IMR-90 (cell line): ENCODE measurements around the gene PTGS1. TPM values are rescaled to one million over a fixed set of nuclear protein-coding genes. Genes with fewer than 3 reads are reported as not detected.
"Not testable (repeated sequence)": the region's sequence is repeated elsewhere in the genome, so short reads cannot be mapped to it uniquely, and the experiment has no call there.

ENCODE experiments used
- ATAC-seq: fragments of 200-7000 bp; cut with Tn5 transposase; 2 replicates; pipeline ENCODE4 v1.9.1; 2020; ENCODE audit warnings: low read depth, mild to moderate bottlenecking, moderate library complexity
- BruUV-seq: library from RNA; stranded (reverse); fragments of 400-500 nt; replicated peaks from 2 replicates; lab custom pipeline; 2021; lab: Mats Ljungman, UMichigan
- CTCF ChIA-PET: fragments of 300-600 bp; formaldehyde crosslinking; extraction: SDS; loops from one replicate; lab custom pipeline; 2021; ENCODE audit warnings: antibody characterized with exemption; lab: Yijun Ruan, JAX
- POLR2A ChIA-PET: fragments of 300-600 bp; sonication (Branson Sonifier 250); formaldehyde crosslinking; loops from one replicate; lab custom pipeline; 2022; ENCODE audit warnings: antibody characterized with exemption; ENCODE audit not compliant: unreplicated experiment; lab: Charles Lee
- DNase-seq: peaks from one replicate; pipeline ENCODE4 v3.0.0; 2013
- H2AFZ ChIP-seq: replicated peaks from 2 replicates; pipeline ENCODE3; 2013; ENCODE audit warnings: low read length, mild to moderate bottlenecking; ENCODE audit not compliant: poor library complexity
- H2AK5ac ChIP-seq: 2 replicates; pipeline ENCODE4 v1.6.1; 2013; ENCODE audit warnings: low read depth, low read length, inconsistent platforms
- H2AK9ac ChIP-seq: replicated peaks from 2 replicates; pipeline ENCODE3; 2013; ENCODE audit warnings: mild to moderate bottlenecking, low read depth, low read length, moderate library complexity; ENCODE audit not compliant: poor library complexity
- H2BK120ac ChIP-seq: 2 replicates; pipeline ENCODE4 v1.6.1; 2013; ENCODE audit warnings: low read depth, low read length, inconsistent platforms
- H2BK15ac ChIP-seq: 3 replicates; pipeline ENCODE4 v1.6.1; 2013; ENCODE audit warnings: low read depth, low read length, inconsistent platforms
- H2BK20ac ChIP-seq: 2 replicates; pipeline ENCODE4 v1.6.1; 2013; ENCODE audit warnings: low read depth, mild to moderate bottlenecking, inconsistent platforms, low read length, moderate library complexity
- H2BK5ac ChIP-seq: 2 replicates; pipeline ENCODE4 v1.6.1; 2013; ENCODE audit warnings: mild to moderate bottlenecking, low read depth, low read length, inconsistent platforms; ENCODE audit not compliant: poor library complexity, severe bottlenecking
- H3K14ac ChIP-seq: replicated peaks from 2 replicates; pipeline ENCODE4 v1.6.1; 2013; ENCODE audit warnings: low read depth, low read length, inconsistent platforms
- H3K18ac ChIP-seq: 2 replicates; pipeline ENCODE4 v1.6.1; 2013; ENCODE audit warnings: low read depth, low read length, control low read depth
- H3K23ac ChIP-seq: 2 replicates; pipeline ENCODE4 v1.6.1; 2013; ENCODE audit warnings: low read depth, low read length, inconsistent platforms
- H3K27ac ChIP-seq: 2 replicates; pipeline ENCODE4 v1.5.1; 2013; ENCODE audit warnings: mild to moderate bottlenecking, control low read depth, low read length; ENCODE audit not compliant: insufficient read depth
- H3K27me3 ChIP-seq: 2 replicates; pipeline ENCODE4 v1.6.1; 2013; ENCODE audit warnings: low read length; ENCODE audit not compliant: control insufficient read depth, insufficient read depth
- H3K36me3 ChIP-seq: 2 replicates; pipeline ENCODE4 v1.6.1; 2013; ENCODE audit warnings: low read length, mixed read lengths; ENCODE audit not compliant: control insufficient read depth, insufficient read depth
- H3K4ac ChIP-seq: 2 replicates; pipeline ENCODE4 v1.6.1; 2013; ENCODE audit warnings: low read depth, low read length, inconsistent platforms
- H3K4me1 ChIP-seq: 2 replicates; pipeline ENCODE4 v1.6.1; 2013; ENCODE audit warnings: low read length, mixed read lengths; ENCODE audit not compliant: control insufficient read depth, insufficient read depth
- H3K4me2 ChIP-seq: 2 replicates; pipeline ENCODE4 v1.6.1; 2013; ENCODE audit warnings: low read depth, mild to moderate bottlenecking, control low read depth, low read length, moderate library complexity
- H3K4me3 ChIP-seq: 2 replicates; pipeline ENCODE4 v1.5.1; 2013; ENCODE audit warnings: low read depth, mild to moderate bottlenecking, control low read depth, low read length, moderate library complexity; ENCODE audit not compliant: insufficient read depth
- H3K56ac ChIP-seq: 2 replicates; pipeline ENCODE4 v1.6.1; 2013; ENCODE audit warnings: low read length, inconsistent platforms; ENCODE audit not compliant: insufficient read depth; ENCODE audit errors: extremely low read depth
- H3K79me1 ChIP-seq, 2 experiments: 2 replicates each; pipeline ENCODE4 v1.6.1; 2013; ENCODE audit warnings: low read length in 2 of 2, inconsistent platforms in 1 of 2, low read depth in 1 of 2
- H3K9ac ChIP-seq: 2 replicates; pipeline ENCODE4 v1.6.1; 2013; ENCODE audit warnings: low read depth, low read length, control low read depth
- H3K9me1 ChIP-seq: 2 replicates; pipeline ENCODE4 v1.6.1; 2013; ENCODE audit warnings: low read length, inconsistent platforms; ENCODE audit not compliant: insufficient read depth
- H3K9me3 ChIP-seq: 2 replicates; pipeline ENCODE4 v1.6.1; 2013; ENCODE audit warnings: low read length; ENCODE audit not compliant: control insufficient read depth, insufficient read depth
- H4K20me1 ChIP-seq: 2 replicates; pipeline ENCODE4 v1.6.1; 2013; ENCODE audit warnings: low read length, inconsistent platforms; ENCODE audit not compliant: insufficient read depth
- H4K5ac ChIP-seq: 2 replicates; pipeline ENCODE4 v1.6.1; 2013; ENCODE audit warnings: mild to moderate bottlenecking, low read depth, low read length, control low read depth
- H4K8ac ChIP-seq, 2 experiments: 2 replicates each; pipeline ENCODE4 v1.6.1; 2013; ENCODE audit warnings: low read depth in 2 of 2, low read length in 2 of 2, control low read depth in 1 of 2, inconsistent platforms in 1 of 2
- H4K91ac ChIP-seq: 2 replicates; pipeline ENCODE4 v1.6.1; 2013; ENCODE audit warnings: low read depth, low read length, inconsistent platforms; ENCODE audit not compliant: insufficient read depth
- FOS ChIP-seq: fragments of 150-350 bp; IDR thresholded peaks from 2 replicates; pipeline ENCODE4 v1.6.1; 2016; ENCODE audit warnings: low read depth, low read length
- SMC3 ChIP-seq: fragments of 150-350 bp; IDR thresholded peaks from 2 replicates; pipeline ENCODE4 v1.6.1; 2016; ENCODE audit warnings: low read depth, mild to moderate bottlenecking, antibody characterized with exemption, low read length, moderate library complexity
- WGBS, 2 experiments: methylation state at CpG; one replicate each; pipeline versions ENCODE4 v1.1.5 to v1.1.7; 2013; ENCODE audit warnings: missing lambda C conversion rate in 2 of 2; ENCODE audit not compliant: insufficient read length in 1 of 2; ENCODE audit errors: extremely low coverage in 2 of 2; 5-methylcytosine and 5-hydroxymethylcytosine counted together
- dilution Hi-C: fragments of 300-500 bp; cut with HindIII; formaldehyde crosslinking; loops from one replicate; pipeline ENCODE4 v1.14.3; 2018; ENCODE audit warnings: low sequenced_read_pairs; ENCODE audit not compliant: unreplicated experiment
- in situ Hi-C: fragments of 300-500 bp; cut with MboI; formaldehyde crosslinking; loops from 3 replicates; pipeline ENCODE4 v1.14.3; 2019; ENCODE audit warnings: low sequenced_read_pairs, inconsistent platforms, mixed read lengths
- intact Hi-C: fragments of 100-400 bp; cut with micrococcal nuclease; formaldehyde crosslinking; loops from 2 replicates; pipeline ENCODE4 v1.10.0; 2022
- polyA plus RNA-seq, 3 experiments: library from polyadenylated mRNA; depleted of rRNA; stranded (reverse); fragments of >200 nt; gene quantifications; 2 replicates each; pipeline ENCODE4 v1.2.3, GENCODE V29; 2012; ENCODE audit warnings: low replicate concordance in 1 of 3
- total RNA-seq: library from RNA; depleted of rRNA; stranded (reverse); fragments of >200 nt; gene quantifications from 2 replicates; pipeline ENCODE4 v1.2.3, GENCODE V29; 2012
- TF ChIP-seq, protein P1 (sequence below): conservative IDR thresholded peaks from 2 replicates; pipeline ENCODE4 v1.5.1; 2012; ENCODE audit warnings: mild to moderate bottlenecking, low read depth, low read length, improper control_type of control experiment
- TF ChIP-seq, protein P2 (sequence below): fragments of 150-350 bp; IDR thresholded peaks from 2 replicates; pipeline ENCODE4 v1.6.1; 2017; ENCODE audit warnings: mild to moderate bottlenecking, antibody characterized with exemption, low read length, low read depth

The PTGS1 gene
- total and polyA plus RNA-seq, 2 of the 4 experiments (the other 2 are of a cell fraction) = 24.7 to 38.3 TPM

- H3K27ac ChIP-seq = no peak overlapping the region
- H3K4ac ChIP-seq = no peak overlapping the region
- H2AFZ ChIP-seq = no peak overlapping the region
- no peak overlapping the region for H2AK9ac ChIP-seq
- ATAC-seq = no peak
- H3K9ac ChIP-seq = no peak overlapping the region
- intact Hi-C loops = no loop called here
- no peak overlapping the region for H4K91ac ChIP-seq
- H3K14ac ChIP-seq = no peak overlapping the region
- peaks cover 8% of the 10 kb centered on the region for H3K4me1 ChIP-seq
- H2BK20ac ChIP-seq = no peak overlapping the region
- H3K36me3 ChIP-seq = no peaks in the 10 kb centered on the region; the same call in 1 of the 2 replicates
- DNase-seq = no peak
- H2BK120ac ChIP-seq = no peak overlapping the region
- no peak overlapping the region for H3K4me2 ChIP-seq
- H3K79me1 ChIP-seq = peaks cover 0 to 4% of the 10 kb centered on the region in 2 experiments; a peak in 1 of 4 replicates
- H4K20me1 ChIP-seq = peaks cover 9% of the 10 kb centered on the region; the same call in 1 of the 2 replicates
- dilution Hi-C loops = no loop called here
- no CpG with 5 or more reads among the region's 3 CpGs for WGBS, 2 experiments
- H3K23ac ChIP-seq = no peak overlapping the region
- TF ChIP-seq FOS (no peak), SMC3 (no peak)
- TF ChIP-seq, protein P1, sequence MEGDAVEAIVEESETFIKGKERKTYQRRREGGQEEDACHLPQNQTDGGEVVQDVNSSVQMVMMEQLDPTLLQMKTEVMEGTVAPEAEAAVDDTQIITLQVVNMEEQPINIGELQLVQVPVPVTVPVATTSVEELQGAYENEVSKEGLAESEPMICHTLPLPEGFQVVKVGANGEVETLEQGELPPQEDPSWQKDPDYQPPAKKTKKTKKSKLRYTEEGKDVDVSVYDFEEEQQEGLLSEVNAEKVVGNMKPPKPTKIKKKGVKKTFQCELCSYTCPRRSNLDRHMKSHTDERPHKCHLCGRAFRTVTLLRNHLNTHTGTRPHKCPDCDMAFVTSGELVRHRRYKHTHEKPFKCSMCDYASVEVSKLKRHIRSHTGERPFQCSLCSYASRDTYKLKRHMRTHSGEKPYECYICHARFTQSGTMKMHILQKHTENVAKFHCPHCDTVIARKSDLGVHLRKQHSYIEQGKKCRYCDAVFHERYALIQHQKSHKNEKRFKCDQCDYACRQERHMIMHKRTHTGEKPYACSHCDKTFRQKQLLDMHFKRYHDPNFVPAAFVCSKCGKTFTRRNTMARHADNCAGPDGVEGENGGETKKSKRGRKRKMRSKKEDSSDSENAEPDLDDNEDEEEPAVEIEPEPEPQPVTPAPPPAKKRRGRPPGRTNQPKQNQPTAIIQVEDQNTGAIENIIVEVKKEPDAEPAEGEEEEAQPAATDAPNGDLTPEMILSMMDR = no peak
- TF ChIP-seq, protein P2, sequence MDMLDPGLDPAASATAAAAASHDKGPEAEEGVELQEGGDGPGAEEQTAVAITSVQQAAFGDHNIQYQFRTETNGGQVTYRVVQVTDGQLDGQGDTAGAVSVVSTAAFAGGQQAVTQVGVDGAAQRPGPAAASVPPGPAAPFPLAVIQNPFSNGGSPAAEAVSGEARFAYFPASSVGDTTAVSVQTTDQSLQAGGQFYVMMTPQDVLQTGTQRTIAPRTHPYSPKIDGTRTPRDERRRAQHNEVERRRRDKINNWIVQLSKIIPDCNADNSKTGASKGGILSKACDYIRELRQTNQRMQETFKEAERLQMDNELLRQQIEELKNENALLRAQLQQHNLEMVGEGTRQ = no peak
- H3K18ac ChIP-seq = no peak overlapping the region
- no peaks in the 10 kb centered on the region for H3K9me3 ChIP-seq
- H3K27me3 ChIP-seq = no peaks in the 10 kb centered on the region
- ChIA-PET POLR2A (no interaction called here), CTCF (no interaction called here)
- no TSS peak for BruUV-seq
- H3K56ac ChIP-seq = no peak overlapping the region
- H4K8ac ChIP-seq = no peak overlapping the region
- no peak overlapping the region for H4K5ac ChIP-seq
- H3K4me3 ChIP-seq = no peak overlapping the region
- H2BK15ac ChIP-seq = no peak overlapping the region
- no peak overlapping the region for H2AK5ac ChIP-seq
- H3K9me1 ChIP-seq = peaks cover 8% of the 10 kb centered on the region
- in situ Hi-C loops = no loop called here
- H2BK5ac ChIP-seq = no peak overlapping the region
Observed at GRCh38 chr9:122329597-122329996, 41.2 kb upstream of the PTGS1 start.

- H3K9me1 ChIP-seq, H2BK5ac ChIP-seq, H2BK15ac ChIP-seq, H3K14ac ChIP-seq, H4K5ac ChIP-seq, H3K18ac ChIP-seq, DNase-seq, H3K27ac ChIP-seq, H3K4ac ChIP-seq, H3K9ac ChIP-seq, POLR2A ChIA-PET, H4K91ac ChIP-seq, ATAC-seq, H2BK20ac ChIP-seq, H4K8ac ChIP-seq, H3K27me3 ChIP-seq, H3K79me1 ChIP-seq, H2AK9ac ChIP-seq, dilution Hi-C loops, H2AFZ ChIP-seq, H2BK120ac ChIP-seq, H3K4me3 ChIP-seq, H3K9me3 ChIP-seq, H2AK5ac ChIP-seq, H3K56ac ChIP-seq, H3K23ac ChIP-seq, H3K4me1 ChIP-seq, H3K36me3 ChIP-seq, intact Hi-C loops, H3K4me2 ChIP-seq, CTCF ChIA-PET, BruUV-seq, H4K20me1 ChIP-seq, in situ Hi-C loops: not testable (repeated sequence)
- 96% methylated on average over 3 of the region's 6 CpGs; no CpG with 5 or more reads in 1 of the 2 experiments for WGBS, 2 experiments
Observed at GRCh38 chr9:122330466-122330865, 40.4 kb upstream of the PTGS1 start.
